Measurements from ENCODE around the gene C9orf72.

The C9orf72 gene

GRCh38 chr9:27537756-27538155, 35.5 kb downstream of the C9orf72 start:
- DNase-seq: no peak

- no peak for DNase-seq
Measured at GRCh38 chr9:27537027-27537435, 36.2 kb downstream of the C9orf72 start.

DNA sequence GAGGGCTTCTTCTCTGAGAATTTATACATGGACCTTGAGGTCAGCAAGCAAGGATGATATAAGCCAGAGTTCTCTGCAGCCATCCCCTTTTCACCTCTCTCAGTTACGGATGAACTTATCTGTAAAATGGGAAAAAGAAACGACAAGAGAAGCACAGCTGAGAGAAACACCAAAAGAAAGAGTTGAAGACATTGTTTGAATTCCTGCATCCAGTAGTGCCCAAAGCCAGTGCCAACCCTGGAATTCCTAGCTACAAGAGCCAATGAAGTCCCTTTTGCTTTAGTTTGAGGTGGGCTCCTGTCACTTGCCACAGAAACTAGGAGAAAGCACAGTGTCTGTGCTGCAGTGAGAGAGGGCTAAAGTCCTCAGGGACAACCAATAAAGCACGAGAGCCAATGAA, 37.1 kb downstream of the C9orf72 start:
- no peak for DNase-seq

GRCh38 chr9:27535701-27536118, 37.6 kb downstream of the C9orf72 start:
- no peak for DNase-seq

DNA sequence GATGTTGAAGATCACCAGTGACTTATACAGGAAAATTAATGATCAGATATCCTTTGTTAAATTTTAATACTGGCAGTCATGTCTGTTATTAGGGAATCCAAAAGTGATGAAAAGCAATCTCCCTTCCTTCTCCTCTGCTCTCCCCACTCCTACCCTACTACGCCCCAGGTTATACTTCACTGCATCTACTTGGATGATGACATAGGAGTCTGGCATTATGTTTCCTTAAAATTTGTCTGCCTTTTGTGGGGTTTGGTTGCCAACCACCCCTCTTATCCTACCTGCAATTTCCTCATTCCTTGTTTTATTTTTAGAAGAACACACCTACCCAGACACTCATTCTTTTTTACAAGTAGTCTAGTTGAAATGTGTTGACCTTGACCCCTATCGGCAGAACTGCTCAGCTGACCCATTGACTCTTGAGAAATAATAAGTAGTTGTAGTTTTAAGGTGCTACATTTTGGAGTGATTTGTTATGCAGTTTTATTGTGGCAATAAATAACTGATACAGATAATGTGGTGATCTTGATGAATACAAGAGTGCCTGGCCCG, 38.5 kb downstream of the C9orf72 start:
- DNase-seq: no peak

GRCh38 chr9:27534131-27534530, 39.1 kb downstream of the C9orf72 start:
- DNase-seq: no peak

- DNase-seq: no peak
Measured at GRCh38 chr9:27533311-27533710, 40.0 kb downstream of the C9orf72 start.

- DNase-seq: no peak
Measured at GRCh38 chr9:27532046-27532445, 41.2 kb downstream of the C9orf72 start.

DNA sequence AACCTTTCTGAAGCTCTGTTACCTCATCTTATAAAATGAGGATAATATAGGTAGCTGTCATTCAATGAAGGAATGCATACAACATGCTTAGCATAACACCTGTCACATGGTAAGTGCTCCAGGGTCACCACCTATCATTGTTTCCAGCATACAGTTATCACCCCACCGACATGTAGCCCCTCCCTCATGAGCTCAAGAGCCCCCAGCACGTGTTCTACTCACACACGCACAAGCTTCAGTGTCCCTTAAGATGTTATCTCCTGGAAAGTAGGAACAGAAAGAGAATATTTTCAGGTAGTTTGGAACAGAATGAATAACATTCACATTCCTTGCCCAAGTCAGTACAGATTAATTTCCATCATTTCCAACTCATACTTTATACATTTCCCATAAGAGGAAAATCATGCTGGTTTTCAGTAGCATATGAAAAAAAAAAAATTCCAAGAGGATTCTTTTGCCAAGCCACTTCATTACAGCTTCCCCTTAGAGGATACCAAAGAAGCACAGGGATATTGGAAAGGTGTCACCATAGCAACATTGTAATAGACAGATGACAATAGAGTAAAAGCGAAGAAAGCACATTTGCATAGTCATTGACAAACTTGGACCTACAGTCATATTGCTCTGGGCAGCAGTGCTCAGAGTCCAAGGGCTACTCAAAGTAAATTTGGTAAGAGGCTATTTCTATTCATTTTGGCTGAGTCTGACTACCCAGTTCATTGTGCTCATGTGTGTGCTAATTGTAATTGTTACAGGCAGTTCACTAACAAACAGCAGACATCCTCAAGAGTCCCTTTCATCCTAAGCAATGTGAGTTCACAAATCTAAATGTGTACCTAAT, 42.1 kb downstream of the C9orf72 start:
- no peak for DNase-seq

DNA sequence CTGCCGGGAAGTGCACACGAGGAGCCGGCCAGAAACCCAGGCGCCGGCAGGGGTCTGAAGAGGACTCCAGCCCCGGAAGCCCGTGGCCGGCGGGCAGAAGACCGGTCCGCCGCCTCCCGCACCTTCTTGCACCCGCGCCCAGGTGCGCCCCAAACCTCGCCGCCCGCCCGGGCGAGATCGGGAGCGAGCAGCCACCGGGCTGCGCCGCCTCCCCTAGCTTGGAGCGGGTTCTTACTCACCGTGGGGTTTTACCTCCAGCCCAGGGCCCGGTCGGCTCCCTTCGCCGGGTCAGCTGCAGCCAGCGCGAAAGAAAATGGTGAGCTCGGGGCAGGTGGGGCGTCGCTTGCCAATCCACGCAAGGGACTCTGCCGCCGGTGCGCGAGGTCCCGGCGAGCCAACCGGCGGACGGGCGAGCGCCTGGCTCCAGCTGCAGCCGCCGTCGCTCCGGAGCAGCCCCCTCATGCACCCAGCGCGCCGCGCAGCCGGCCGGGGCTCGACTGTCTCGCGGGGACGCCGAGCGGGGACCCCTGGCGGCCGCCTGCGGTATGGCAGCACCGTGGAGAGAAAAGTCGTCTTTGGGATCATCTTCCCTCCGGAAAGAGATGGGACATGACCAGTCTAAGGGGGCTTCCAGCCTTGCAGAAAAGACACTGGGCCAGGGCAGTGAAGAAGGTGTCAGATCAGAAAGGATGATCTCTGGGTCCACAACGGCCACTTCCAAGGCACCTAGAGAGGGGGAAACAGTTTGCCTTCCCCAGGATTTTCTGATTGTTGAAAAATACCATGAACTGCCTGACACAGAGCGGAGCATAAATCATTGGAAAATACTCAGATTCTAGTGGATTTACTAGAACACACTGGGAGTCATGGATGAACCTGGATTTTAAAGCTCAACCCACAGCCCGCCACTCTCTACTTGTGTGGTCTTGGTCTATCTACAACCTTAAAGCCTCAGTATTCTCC, 43.7 kb downstream of the C9orf72 start, which contains the start of gene MOB3B:
Gene MOB3B (minus strand): TSS at position 499 of the 963 bp plus-strand sequence. CDS start 74,264 bp downstream, outside the sequence.
- no peak for DNase-seq

- DNase-seq: no peak
Measured at GRCh38 chr9:27528886-27529315, 44.4 kb downstream of the C9orf72 start.

- no peak for DNase-seq
Measured at GRCh38 chr9:27528076-27528885, 45.0 kb downstream of the C9orf72 start.

GRCh38 chr9:27527702-27528075, 45.6 kb downstream of the C9orf72 start:
- DNase-seq: no peak

- no peak for DNase-seq
Measured at GRCh38 chr9:27524236-27524635, 49.0 kb downstream of the C9orf72 start, which contains the start of gene IFNK. IFNK (plus strand) TSS chr9:27524290; CDS start chr9:27524337, 47 bp downstream.

GRCh38 chr9:27523141-27523540, 50.1 kb downstream of the C9orf72 start:
- no peak for DNase-seq

GRCh38 chr9:27520986-27521385, 52.3 kb downstream of the C9orf72 start:
- DNase-seq: no peak

DNA sequence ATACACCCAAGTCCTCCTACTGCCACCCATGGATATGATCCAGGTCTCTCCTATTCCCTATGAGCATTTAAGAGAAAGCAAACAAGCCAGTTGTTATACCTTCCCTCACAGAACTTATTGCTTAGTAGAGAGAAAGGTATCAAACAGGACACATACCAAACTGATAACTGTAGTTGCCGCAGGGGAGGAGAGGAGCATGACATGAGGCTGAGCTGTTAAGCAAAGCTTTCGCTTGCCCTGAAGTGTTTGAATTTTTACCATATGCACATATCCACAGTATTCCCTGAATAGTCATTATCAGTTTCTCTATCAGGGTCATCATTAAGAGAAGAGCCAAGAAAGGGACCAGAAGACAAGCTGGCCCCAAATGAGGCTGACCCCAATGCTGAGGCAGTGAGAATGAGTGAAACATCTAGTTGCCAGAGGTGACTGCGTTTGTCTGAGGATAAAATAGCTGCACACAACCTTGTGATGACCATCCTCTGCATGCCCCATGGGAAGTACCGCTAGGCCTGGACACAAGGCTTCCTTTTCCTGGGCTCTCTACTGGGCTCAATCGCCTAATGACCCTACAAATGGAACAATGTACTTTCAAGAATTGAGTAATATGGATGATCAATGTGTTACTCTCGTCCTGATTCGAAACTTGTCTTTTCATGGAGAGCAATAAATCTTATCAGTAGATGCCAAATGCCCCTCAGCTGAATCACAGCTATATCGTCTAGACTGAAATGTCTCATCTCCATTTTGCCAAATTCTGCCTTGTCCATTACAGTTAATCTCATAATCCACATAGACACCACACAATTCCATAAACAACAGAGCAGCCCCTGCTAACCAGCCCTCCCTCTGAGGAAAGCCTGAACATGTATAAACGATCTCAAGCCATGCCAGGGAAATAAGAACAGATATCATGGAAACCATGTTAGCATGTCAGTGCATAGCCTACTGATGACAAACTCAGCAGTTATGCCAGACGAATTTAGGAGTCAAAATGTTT, 53.5 kb downstream of the C9orf72 start:
- no peak for DNase-seq

DNA sequence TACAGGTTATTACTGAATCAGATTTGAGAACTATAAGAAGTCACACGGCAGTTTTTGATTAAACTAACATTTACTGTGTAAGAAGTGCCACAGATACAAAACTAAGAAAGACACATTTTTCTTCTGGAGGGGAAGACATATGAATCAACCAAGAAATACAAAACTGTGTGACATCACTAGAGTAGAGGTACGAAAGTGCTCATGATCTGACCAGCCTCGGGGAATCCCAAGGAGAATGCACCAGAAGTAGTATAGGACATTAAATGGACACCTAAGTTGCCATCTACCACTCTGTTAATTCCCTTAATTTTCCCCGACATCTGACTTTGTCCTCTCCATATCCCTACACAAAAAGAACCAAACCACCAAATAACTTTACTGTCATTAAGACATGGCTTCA, 54.5 kb downstream of the C9orf72 start:
- DNase-seq: no peak

GRCh38 chr9:27518006-27518405, 55.3 kb downstream of the C9orf72 start:
- DNase-seq: no peak

- no peak for DNase-seq
Measured at GRCh38 chr9:27514551-27514950, 58.7 kb downstream of the C9orf72 start.

GRCh38 chr9:27511771-27512170, 61.5 kb downstream of the C9orf72 start:
- DNase-seq: no peak
